RWPE1 (cell line): ENCODE data around the gene SLAMF9.

Experiments used
- CTCF ChIA-PET: fragments of 350-600 bp; sonication (Branson Sonifier 250); formaldehyde crosslinking; extraction: SDS; loops from one replicate; lab custom pipeline; 2021; lab: Yijun Ruan, JAX
- POLR2A ChIA-PET: fragments of 400-600 bp; formaldehyde crosslinking; extraction: SDS; loops from one replicate; lab custom pipeline; 2020; ENCODE audit warnings: antibody characterized with exemption; ENCODE audit not compliant: low non-redundant PET; lab: Yijun Ruan, JAX
- DNase-seq: peaks from one replicate; pipeline ENCODE4 v3.0.0; 2012; ENCODE audit warnings: low spot score
- H3K27ac ChIP-seq: fragments of 450-650 bp; 2 replicates; pipeline ENCODE4 v1.5.1; 2017
- TF ChIP-seq, protein P1 (sequence below): fragments of 450-650 bp; conservative IDR thresholded peaks from 2 replicates; pipeline ENCODE4 v1.5.1; 2017; ENCODE audit warnings: low read depth, mild to moderate bottlenecking

The SLAMF9 gene

GRCh38 chr1:159920202-159920601 lies 33.8 kb downstream of the SLAMF9 start:
- H3K27ac ChIP-seq, result peak overlapping the region; percentile 89
- TF ChIP-seq, protein P1, sequence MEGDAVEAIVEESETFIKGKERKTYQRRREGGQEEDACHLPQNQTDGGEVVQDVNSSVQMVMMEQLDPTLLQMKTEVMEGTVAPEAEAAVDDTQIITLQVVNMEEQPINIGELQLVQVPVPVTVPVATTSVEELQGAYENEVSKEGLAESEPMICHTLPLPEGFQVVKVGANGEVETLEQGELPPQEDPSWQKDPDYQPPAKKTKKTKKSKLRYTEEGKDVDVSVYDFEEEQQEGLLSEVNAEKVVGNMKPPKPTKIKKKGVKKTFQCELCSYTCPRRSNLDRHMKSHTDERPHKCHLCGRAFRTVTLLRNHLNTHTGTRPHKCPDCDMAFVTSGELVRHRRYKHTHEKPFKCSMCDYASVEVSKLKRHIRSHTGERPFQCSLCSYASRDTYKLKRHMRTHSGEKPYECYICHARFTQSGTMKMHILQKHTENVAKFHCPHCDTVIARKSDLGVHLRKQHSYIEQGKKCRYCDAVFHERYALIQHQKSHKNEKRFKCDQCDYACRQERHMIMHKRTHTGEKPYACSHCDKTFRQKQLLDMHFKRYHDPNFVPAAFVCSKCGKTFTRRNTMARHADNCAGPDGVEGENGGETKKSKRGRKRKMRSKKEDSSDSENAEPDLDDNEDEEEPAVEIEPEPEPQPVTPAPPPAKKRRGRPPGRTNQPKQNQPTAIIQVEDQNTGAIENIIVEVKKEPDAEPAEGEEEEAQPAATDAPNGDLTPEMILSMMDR, result no peak
- POLR2A ChIA-PET, result no interaction called here
- no peak for DNase-seq
- CTCF ChIA-PET, result no interaction called here

DNA sequence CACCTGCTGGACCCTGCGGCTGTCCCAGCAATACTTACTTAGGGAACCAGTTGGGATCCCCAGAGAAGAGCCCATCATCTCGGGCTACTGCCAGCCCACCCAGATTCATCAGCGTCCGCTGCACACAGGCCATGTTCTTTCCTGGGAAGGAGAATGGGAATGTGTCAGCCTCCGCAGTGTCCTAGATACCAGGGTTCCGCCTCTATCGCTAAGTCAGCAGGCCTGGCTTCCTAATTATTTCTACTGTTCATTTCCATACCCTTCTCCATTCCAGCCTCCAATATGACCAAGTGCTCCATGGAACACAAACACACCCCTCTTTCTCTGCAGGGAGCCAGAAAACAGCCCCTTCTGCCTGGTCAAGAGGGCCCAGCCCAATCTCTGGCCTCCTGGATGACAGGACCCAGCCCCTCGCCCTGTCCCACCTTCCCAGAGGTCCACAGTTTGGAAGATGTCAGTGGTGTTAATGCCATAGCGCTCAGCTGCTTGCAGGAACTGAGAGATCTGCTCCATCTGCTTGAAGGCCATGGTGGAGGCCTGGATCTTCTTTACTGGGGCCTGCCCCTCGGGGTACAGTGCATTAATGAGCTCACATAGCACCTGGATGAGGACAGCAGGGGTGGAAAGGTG lies 34.7 kb downstream of the SLAMF9 start:
- CTCF ChIA-PET, result no interaction called here
- POLR2A ChIA-PET, result no interaction called here
- no peak for DNase-seq
- H3K27ac ChIP-seq, result peak overlapping the region; percentile 89
- TF ChIP-seq, protein P1, result no peak

DNA sequence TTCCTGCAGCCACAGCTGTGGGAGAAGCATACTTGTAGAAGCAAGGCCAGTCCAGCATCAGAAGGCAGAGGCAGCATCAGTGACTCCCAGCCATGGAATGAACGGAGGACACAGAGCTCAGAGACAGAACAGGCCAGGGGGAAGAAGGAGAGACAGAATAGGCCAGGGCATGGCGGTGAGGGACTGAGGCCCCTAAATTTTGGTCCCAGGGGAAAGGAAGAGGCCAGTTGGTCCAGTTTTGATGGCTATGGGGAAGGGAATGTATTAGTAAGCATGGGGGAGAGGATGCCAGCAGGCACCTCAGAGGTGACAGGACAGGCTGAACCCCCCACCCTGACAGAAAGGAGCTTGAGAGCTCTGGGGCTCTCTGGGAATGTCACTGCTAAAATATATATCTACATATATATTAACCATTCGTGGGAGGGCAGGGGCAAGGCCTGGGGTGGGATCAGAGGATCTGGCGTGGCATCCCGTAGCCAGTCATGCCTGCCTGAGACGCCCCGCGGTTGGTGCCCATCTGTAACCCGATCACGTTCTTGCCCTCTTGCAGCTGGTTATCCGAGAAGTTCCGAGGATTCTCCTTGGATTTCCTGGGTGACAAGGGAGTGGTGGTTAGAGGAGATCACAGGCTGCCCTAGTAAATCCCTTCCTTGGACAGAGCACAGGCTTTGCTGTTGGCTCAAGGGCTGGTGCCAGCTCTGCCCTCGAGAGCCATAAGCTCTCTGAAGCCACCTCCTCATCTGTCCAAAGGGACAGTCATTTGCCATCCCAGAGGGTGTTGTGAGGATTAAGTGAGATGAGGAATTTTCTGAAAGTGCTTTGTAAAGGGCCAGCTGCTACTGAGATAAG lies 35.5 kb downstream of the SLAMF9 start:
- H3K27ac ChIP-seq, result peak overlapping the region; percentile 89
- TF ChIP-seq, protein P1, result no peak
- no peak for DNase-seq
- POLR2A ChIA-PET, result interaction anchor here (0.6 kb wide), 1 partner anchor 43 kb away, joined by 3 read pairs; no protein-coding TSS in a partner anchor
- CTCF ChIA-PET, result interaction anchor here (0.6 kb wide), 1 partner anchor 140 kb away, joined by 3 read pairs; no protein-coding TSS in a partner anchor

DNA sequence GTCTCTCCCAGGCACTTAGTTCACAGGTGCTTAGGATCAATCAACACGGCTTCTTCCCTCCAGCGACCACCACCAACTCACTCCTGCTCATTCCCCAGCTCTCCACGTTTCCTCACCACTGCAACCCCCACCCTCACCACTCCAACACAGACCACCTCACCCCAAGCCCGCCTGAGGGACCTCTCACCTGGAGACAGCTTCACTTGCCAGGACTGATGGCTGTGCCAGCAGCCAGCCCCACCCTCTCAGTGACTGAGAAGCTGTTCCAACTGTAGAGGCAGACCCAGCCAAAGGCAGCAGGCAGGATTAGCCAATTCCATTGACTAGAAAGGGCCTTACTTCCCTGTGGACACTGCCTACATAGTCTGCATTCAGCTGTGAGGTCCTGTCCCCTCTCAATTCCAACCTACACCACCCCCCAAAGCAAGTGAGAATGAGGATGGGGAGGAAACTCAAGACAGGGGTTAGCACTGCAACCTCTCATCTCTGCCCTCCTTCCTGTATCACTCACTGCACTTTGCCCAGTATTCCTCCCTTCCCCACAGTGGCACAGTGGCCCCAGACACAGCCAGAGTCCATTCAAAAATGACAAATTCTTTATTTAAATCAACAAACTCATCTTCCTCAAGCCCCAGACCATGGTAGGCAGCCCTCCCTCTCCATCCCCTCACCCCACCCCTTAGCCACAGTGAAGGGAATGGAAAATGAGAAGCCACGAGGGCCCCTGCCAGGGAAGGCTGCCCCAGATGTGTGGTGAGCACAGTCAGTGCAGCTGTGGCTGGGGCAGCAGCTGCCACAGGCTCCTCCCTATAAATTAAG lies 36.3 kb downstream of the SLAMF9 start:
- TF ChIP-seq, protein P1, result no peak
- DNase-seq, result no peak
- ChIA-PET CTCF (interaction anchor here (0.6 kb wide), 1 partner anchor 141 kb away, joined by 3 read pairs; no protein-coding TSS in a partner anchor), POLR2A (no interaction called here)
- H3K27ac ChIP-seq, result peak overlapping the region; percentile 89

DNA sequence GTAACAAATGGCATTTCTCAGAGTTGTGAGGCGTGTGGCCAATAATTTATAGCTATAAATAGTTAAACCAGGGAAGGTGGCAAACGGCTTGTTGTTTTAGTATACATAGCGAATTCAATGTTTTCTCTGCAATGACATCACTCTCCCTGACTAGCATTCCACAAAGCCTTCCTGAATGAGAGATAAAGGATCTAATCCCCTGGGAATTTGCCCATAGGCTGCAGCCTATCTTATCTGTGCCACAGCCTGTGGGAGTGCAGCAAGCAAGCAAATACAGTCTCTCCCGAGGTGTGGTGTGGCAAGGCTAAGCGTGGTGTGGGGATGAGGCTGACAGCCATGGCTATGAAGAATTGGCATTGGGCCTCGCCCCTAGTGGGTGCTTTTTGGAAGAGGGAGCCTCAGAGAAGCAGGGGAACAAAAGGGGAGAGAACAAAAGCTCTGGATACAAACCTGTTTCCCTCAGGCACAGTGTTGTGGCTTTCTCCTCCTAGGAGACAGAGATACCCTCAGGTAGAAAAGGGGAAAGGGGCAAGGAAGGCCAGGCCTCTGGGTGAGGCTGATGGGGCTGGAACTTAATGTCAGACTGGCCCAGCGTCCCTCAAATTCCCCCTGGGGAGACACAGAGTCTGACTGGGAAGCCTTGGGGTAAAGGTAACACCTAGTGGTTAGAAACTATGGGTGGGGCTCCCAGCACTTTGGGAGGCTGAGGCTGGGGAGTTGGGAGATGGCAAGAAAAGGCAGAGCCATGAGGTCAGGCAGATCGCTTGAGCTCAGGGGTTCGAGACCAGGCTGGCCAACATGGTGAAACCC lies 37.6 kb downstream of the SLAMF9 start:
- H3K27ac ChIP-seq, result peak overlapping the region; percentile 89
- peak; percentile 86 for DNase-seq
- POLR2A ChIA-PET, result no interaction called here
- CTCF ChIA-PET, result interaction anchor here (0.8 to 1.3 kb wide), 3 partner anchors 29 to 117 kb away, joined by 3 read pairs; partner anchors contain the start of gene IGSF9
- TF ChIP-seq, protein P1, result no peak
